HepG2 (cell line): ENCODE data around the gene HS3ST4. TPM values are rescaled to one million over a fixed set of nuclear protein-coding genes. Genes with fewer than 3 reads are reported as not detected.

Experiments used
- ATAC-seq: fragments of 200-7000 bp; cut with Tn5 transposase; 3 replicates; pipeline ENCODE4 v1.9.1; 2020; ENCODE audit warnings: mild to moderate bottlenecking, moderate library complexity
- BruUV-seq: library from RNA; stranded (reverse); fragments of 400-500 nt; replicated peaks from 2 replicates; lab custom pipeline; 2021; lab: Mats Ljungman, UMichigan
- CTCF ChIA-PET: fragments of 300-600 bp; formaldehyde crosslinking; extraction: SDS; loops from one replicate; lab custom pipeline; 2021; ENCODE audit warnings: low total read pairs, inconsistent platforms, low intra/inter-chr PET ratio; lab: Yijun Ruan, JAX
- POLR2A ChIA-PET: fragments of 350-600 bp; sonication (Branson Sonifier 250); formaldehyde crosslinking; loops from one replicate; lab custom pipeline; 2020; ENCODE audit warnings: antibody characterized with exemption, inconsistent platforms; lab: Yijun Ruan, JAX
- DNase-seq: peaks from one replicate; pipeline ENCODE4 v3.0.0-alpha.2; 2015; ENCODE audit warnings: low spot score
- FAIRE-seq: peaks from 3 replicates; lab custom pipeline; 2011; peaks lifted over from hg19 to GRCh38; lab: Jason Lieb, UNC
- H2AFZ ChIP-seq: one replicate; pipeline ENCODE4 v1.6.1; 2011; ENCODE audit warnings: low read length, inconsistent platforms
- H3K27ac ChIP-seq: fragments of 300-600 bp; 3 replicates; pipeline ENCODE4 v1.8.0; 2011; ENCODE audit warnings: mixed run types, mild to moderate bottlenecking, mixed read lengths, low read length, inconsistent platforms; ENCODE audit not compliant: insufficient read depth; ENCODE audit errors: extremely low read length
- H3K27me3 ChIP-seq, 2 experiments: fragments of 200-600 bp in 1 of 2; 2 replicates in 1 of 2; 3 replicates in 1 of 2; pipeline versions ENCODE4 v1.6.0 to v1.8.0; 2011; ENCODE audit warnings: low read length in 2 of 2, mild to moderate bottlenecking in 2 of 2, moderate library complexity in 2 of 2, inconsistent platforms in 1 of 2; ENCODE audit not compliant: insufficient read depth in 2 of 2, control insufficient read depth in 1 of 2
- H3K36me3 ChIP-seq, 2 experiments: fragments of 200-600 bp in 1 of 2; replicated peaks in 1 of 2; 2 replicates in 1 of 2; 3 replicates in 1 of 2; pipeline versions ENCODE4 v1.5.1 to v1.8.0; 2011; ENCODE audit warnings: low read length in 2 of 2, inconsistent platforms in 1 of 2; ENCODE audit not compliant: insufficient read depth in 2 of 2, control insufficient read depth in 1 of 2
- H3K4me1 ChIP-seq: 2 replicates; pipeline ENCODE4 v1.5.1; 2012; ENCODE audit warnings: low read length, inconsistent platforms; ENCODE audit not compliant: insufficient read depth
- H3K4me2 ChIP-seq: 2 replicates; pipeline ENCODE4 v1.6.0; 2011; ENCODE audit warnings: low read depth, low read length, inconsistent platforms
- H3K4me3 ChIP-seq, 3 experiments: fragments of 200-600 bp in 1 of 3; sonication (generic), shearing (Covaris generic) in 1 of 3; replicated peaks in 1 of 3; 2 replicates each; pipeline ENCODE4 v1.5.1; 2011 to 2016; ENCODE audit warnings: low read length in 3 of 3, inconsistent platforms in 2 of 3, low read depth in 2 of 3, mild to moderate bottlenecking in 2 of 3, control low read depth in 1 of 3, mixed read lengths in 1 of 3; ENCODE audit not compliant: insufficient read depth in 1 of 3
- H3K79me2 ChIP-seq: one replicate; pipeline ENCODE4 v1.6.1; 2011; ENCODE audit warnings: low read length, inconsistent platforms; ENCODE audit not compliant: insufficient read depth
- H3K9ac ChIP-seq: 2 replicates; pipeline ENCODE4 v1.6.0; 2011; ENCODE audit warnings: mild to moderate bottlenecking, low read depth, low read length, inconsistent platforms; ENCODE audit not compliant: insufficient read depth
- H3K9me3 ChIP-seq: 2 replicates; pipeline ENCODE4 v1.5.1; 2012; ENCODE audit warnings: mild to moderate bottlenecking, low read length
- H4K20me1 ChIP-seq: 2 replicates; pipeline ENCODE4 v1.6.0; 2011; ENCODE audit warnings: inconsistent platforms, mild to moderate bottlenecking, low read length, moderate library complexity; ENCODE audit not compliant: insufficient read depth
- BHLHE40 ChIP-seq: IDR thresholded peaks from 2 replicates; pipeline ENCODE4 v1.6.1; 2011; ENCODE audit warnings: low read length, improper control_type of control experiment
- PHF8 ChIP-seq: sonication (generic); formaldehyde crosslinking; IDR thresholded peaks from 2 replicates; pipeline ENCODE4 v1.5.0; 2020; ENCODE audit warnings: missing genetic modification reagents
- TBP ChIP-seq: sonication (generic); formaldehyde crosslinking; IDR thresholded peaks from 2 replicates; pipeline ENCODE4 v1.5.0; 2020; ENCODE audit warnings: missing genetic modification reagents
- XRCC5 ChIP-seq: fragments of 200-400 bp; formaldehyde crosslinking; optimal IDR thresholded peaks from 2 replicates; pipeline ENCODE3; 2017; ENCODE audit warnings: mild to moderate bottlenecking, low read length
- ZBTB20 ChIP-seq: sonication (generic); formaldehyde crosslinking; IDR thresholded peaks from 2 replicates; pipeline ENCODE4 v1.8.1; 2023; ENCODE audit warnings: missing genetic modification reagents, low read depth, mild to moderate bottlenecking, borderline replicate concordance
- WGBS: methylation state at CpG from one replicate; pipeline ENCODE4 v1.1.6; 2017; ENCODE audit warnings: low lambda C conversion rate; 5-methylcytosine and 5-hydroxymethylcytosine counted together
- in situ Hi-C: cut with HindIII; loops from 2 replicates; pipeline ENCODE4 v1.10.0; 2017; ENCODE audit warnings: low pct_unique_long_range_greater_than_20kb; ENCODE audit not compliant: extremely low pct_ligation_motif_present
- intact Hi-C: fragments of 100-400 bp; cut with micrococcal nuclease; formaldehyde crosslinking; loops from one replicate; pipeline ENCODE4 v1.10.0; 2022; ENCODE audit not compliant: unreplicated experiment
- polyA plus RNA-seq, 8 experiments: library from polyadenylated mRNA; depleted of rRNA in 3 of 8; stranded (reverse) in 7 of 8; unstranded in 1 of 8; fragments of >200 nt; fragmentation: Illumina TruSeq in 4 of 8; extraction: Trizol in 4 of 8; gene quantifications; 2 replicates each; pipeline versions ENCODE4 v1.2.1 to v1.2.3, GENCODE V29; 2011 to 2016; ENCODE audit warnings: low read depth in 4 of 8, missing spikeins in 1 of 8, mixed read lengths in 1 of 8; ENCODE audit not compliant: insufficient read depth in 1 of 8
- total RNA-seq, 5 experiments: library from RNA; depleted of rRNA; stranded (reverse); fragments of >200 nt; fragmentation: Illumina TruSeq; extraction: Trizol; gene quantifications; 2 replicates each; pipeline ENCODE4 v1.2.3, GENCODE V29; 2016; ENCODE audit warnings: low read depth in 1 of 5
- TF ChIP-seq, protein P1 (sequence below), 2 experiments: fragments of 450-650 bp in 1 of 2; sonication (generic) in 1 of 2; formaldehyde crosslinking in 1 of 2; IDR thresholded peaks; 2 replicates each; pipeline versions ENCODE4 v1.6.1 to v1.8.0; 2016 to 2022; ENCODE audit warnings: antibody characterized with exemption in 1 of 2, mild to moderate bottlenecking in 1 of 2, missing genetic modification reagents in 1 of 2

HS3ST4 gene
- total and polyA plus RNA-seq, 2 of the 13 experiments (the other 11 are each of a cell fraction or from before 2014, with no cell fraction given): not detected

DNA sequence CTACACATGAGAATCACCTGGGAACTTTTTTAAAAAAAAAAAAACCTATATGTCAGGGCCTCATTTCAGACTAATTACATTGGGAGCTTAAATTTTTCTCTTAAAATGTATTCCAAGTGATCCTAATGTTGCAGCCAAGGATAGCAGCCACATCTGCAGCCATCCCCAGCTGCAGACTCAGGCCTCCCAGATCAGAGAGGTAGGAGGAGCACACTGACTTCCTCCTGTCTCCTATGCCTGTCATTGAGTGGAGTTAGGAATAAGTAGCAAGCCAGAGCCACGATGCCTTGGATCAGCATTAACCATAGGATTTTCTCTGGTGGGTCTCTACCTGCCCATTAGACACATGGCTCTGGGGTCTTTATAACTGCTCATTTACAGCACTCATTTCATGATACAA is 463.5 kb downstream of the HS3ST4 start:
- Histone ChIP-seq H3K9ac (no peak overlapping the region), H2AFZ (no peak overlapping the region), H3K79me2 (no peaks in the 10 kb centered on the region), H3K27me3 (no peaks in the 10 kb centered on the region), H3K9me3 (peaks cover 36% of the 10 kb centered on the region), H3K27ac (no peak overlapping the region), H3K4me2 (no peak overlapping the region), H3K4me1 (no peaks in the 10 kb centered on the region), H3K36me3 (no peaks in the 10 kb centered on the region), H4K20me1 (no peaks in the 10 kb centered on the region), H3K4me3 (no peak overlapping the region)
- intact Hi-C loops: no loop called here
- DNase-seq (no peak), ATAC-seq (no peak), FAIRE-seq (no peak)
- TF ChIP-seq TBP (CRISPR knock-in tag) (no peak), ZBTB20 (CRISPR knock-in tag) (no peak), PHF8 (CRISPR knock-in tag) (no peak), XRCC5 (no peak), BHLHE40 (no peak)
- TF ChIP-seq, protein P1, sequence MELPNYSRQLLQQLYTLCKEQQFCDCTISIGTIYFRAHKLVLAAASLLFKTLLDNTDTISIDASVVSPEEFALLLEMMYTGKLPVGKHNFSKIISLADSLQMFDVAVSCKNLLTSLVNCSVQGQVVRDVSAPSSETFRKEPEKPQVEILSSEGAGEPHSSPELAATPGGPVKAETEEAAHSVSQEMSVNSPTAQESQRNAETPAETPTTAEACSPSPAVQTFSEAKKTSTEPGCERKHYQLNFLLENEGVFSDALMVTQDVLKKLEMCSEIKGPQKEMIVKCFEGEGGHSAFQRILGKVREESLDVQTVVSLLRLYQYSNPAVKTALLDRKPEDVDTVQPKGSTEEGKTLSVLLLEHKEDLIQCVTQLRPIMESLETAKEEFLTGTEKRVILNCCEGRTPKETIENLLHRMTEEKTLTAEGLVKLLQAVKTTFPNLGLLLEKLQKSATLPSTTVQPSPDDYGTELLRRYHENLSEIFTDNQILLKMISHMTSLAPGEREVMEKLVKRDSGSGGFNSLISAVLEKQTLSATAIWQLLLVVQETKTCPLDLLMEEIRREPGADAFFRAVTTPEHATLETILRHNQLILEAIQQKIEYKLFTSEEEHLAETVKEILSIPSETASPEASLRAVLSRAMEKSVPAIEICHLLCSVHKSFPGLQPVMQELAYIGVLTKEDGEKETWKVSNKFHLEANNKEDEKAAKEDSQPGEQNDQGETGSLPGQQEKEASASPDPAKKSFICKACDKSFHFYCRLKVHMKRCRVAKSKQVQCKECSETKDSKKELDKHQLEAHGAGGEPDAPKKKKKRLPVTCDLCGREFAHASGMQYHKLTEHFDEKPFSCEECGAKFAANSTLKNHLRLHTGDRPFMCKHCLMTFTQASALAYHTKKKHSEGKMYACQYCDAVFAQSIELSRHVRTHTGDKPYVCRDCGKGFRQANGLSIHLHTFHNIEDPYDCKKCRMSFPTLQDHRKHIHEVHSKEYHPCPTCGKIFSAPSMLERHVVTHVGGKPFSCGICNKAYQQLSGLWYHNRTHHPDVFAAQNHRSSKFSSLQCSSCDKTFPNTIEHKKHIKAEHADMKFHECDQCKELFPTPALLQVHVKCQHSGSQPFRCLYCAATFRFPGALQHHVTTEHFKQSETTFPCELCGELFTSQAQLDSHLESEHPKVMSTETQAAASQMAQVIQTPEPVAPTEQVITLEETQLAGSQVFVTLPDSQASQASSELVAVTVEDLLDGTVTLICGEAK (IDR thresholded peaks at IDR 0.05): no peak
- TF ChIP-seq, protein P1 (CRISPR knock-in tag; IDR thresholded peaks at IDR 0.05): no peak
- ChIA-PET POLR2A (no interaction called here), CTCF (no interaction called here)
- in situ Hi-C loops: no loop called here
- no TSS peak for BruUV-seq
- WGBS: 0% methylated on average over 1 of the region's 1 CpG
